Measurements from ENCODE around the gene NUP50. TPM values are rescaled to one million over a fixed set of nuclear protein-coding genes. Genes with fewer than 3 reads are reported as not detected.

NUP50 gene
- total RNA-seq, 1 donor from 2014 or later: 168 TPM

DNA sequence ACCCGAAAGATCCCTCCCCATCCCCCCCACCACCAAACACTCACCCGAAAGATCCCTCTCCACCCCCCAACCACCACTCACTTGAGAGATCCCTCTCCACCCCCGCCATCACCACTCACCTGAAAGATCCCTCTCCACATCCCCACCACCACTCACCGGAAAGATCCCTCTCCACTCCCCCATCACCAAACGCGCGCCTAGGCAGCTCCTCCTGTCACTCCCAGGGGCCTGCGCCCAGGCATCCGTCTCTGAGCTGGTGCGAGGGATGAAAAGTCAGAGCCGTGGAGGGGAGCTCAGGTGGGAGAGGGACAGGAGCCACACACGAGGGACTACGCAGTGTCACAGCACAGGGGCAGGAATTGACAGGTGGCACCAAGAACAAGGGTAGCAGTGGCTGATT, 65.5 kb downstream of the NUP50 start:
- Mint-ChIP-seq H3K4me1 (peaks cover 2% of the 10 kb centered on the region), H3K27ac (no peak overlapping the region), H3K4me3 (no peak overlapping the region), H3K9me3 (no peaks in the 10 kb centered on the region), H3K27me3 (no peaks in the 10 kb centered on the region), H3K36me3 (ENCODE audit: low read depth) (no peaks in the 10 kb centered on the region)
- intact Hi-C loops (cut with micrococcal nuclease): no loop called here
- no peak for DNase-seq

DNA sequence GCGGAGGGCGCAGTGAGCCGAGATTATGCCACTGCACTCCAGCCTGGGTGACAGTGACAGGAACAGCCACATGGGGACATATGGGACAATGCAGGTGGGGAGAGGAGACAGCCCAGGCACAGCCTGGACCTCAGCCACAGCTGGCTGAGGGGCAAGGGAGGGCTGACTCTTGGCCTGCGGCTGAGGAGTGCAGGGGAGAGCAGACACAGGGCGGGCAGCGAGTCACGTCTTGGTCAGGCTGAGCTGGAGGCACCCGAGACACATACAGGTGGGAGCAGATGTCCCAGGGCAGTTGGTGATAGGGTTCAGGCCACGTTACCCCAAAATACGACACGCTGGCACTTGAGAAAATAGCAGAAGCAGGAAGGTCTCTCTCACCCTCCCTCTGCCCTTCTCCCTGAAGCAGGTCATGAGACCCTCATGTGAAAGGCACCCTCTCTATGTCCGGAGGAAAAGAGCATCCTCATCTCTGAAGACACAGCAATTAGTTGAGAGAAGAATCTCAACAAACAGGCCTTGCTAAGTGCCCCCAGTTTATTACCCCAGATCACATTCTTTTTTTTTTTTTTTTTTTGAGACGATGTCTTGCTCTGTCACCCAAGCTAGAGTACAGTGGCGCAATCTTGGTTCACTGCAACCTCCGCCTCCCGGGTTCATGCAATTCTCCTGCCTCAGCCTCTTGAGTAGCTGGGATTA, 66.4 kb downstream of the NUP50 start:
- no peak for DNase-seq
- no peaks in the 10 kb centered on the region for H3K27me3 Mint-ChIP-seq
- H3K4me1 Mint-ChIP-seq: peaks cover 2% of the 10 kb centered on the region
- H3K27ac Mint-ChIP-seq: no peak overlapping the region
- intact Hi-C loops (cut with micrococcal nuclease): no loop called here
- H3K9me3 Mint-ChIP-seq: no peaks in the 10 kb centered on the region
- no peaks in the 10 kb centered on the region for H3K36me3 Mint-ChIP-seq (ENCODE audit: low read depth)
- no peak overlapping the region for H3K4me3 Mint-ChIP-seq

DNA sequence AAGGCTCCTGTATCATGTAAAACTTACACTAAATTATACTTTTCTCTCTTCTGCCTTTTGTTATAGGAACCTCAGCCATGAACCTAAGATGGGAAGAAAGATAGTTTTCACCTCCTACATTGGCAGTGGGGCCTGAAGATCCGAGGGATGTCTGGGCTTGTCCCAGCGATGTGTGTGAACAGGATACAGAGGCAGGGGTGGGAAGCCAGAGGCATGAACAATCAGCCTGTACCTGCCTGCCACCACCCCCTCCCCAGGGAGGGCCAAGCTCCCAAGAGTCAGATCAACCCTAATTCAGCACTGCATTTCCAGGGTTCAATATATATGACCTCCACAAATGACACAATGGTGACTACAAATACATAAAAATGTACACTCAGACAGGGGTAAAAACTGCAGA, 67.6 kb downstream of the NUP50 start:
- no peaks in the 10 kb centered on the region for H3K27me3 Mint-ChIP-seq
- peaks cover 2% of the 10 kb centered on the region for H3K4me1 Mint-ChIP-seq
- H3K36me3 Mint-ChIP-seq (ENCODE audit: low read depth): no peaks in the 10 kb centered on the region
- no peak for DNase-seq
- H3K9me3 Mint-ChIP-seq: no peaks in the 10 kb centered on the region
- intact Hi-C loops (cut with micrococcal nuclease): no loop called here
- H3K4me3 Mint-ChIP-seq: no peak overlapping the region
- H3K27ac Mint-ChIP-seq: no peak overlapping the region

DNA sequence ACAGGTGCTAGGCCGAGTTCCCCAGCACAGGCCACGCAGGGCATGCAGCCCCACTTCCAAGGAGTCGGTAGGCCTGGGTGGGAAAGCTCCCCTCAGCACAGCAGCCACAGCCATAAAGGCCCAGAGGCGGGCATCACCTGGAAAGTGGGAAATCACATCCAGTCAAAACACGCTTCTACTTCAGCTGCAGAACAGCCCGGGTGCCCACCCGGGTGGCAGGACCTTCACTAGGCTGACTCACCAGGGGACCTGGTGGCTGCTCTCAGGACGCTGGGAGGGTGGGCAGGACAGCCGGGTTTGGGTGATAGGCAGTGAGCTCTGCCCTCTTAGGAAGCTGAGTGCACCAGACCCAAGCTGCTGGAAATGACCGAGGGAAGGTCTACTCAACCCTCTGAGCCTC, 69.7 kb downstream of the NUP50 start:
- no peak overlapping the region for H3K27ac Mint-ChIP-seq
- DNase-seq: no peak
- no peaks in the 10 kb centered on the region for H3K27me3 Mint-ChIP-seq
- no peaks in the 10 kb centered on the region for H3K9me3 Mint-ChIP-seq
- peaks cover under 1% of the 10 kb centered on the region for H3K36me3 Mint-ChIP-seq (ENCODE audit: low read depth)
- H3K4me3 Mint-ChIP-seq: no peak overlapping the region
- intact Hi-C loops (cut with micrococcal nuclease): no loop called here
- H3K4me1 Mint-ChIP-seq: peaks cover 1% of the 10 kb centered on the region

DNA sequence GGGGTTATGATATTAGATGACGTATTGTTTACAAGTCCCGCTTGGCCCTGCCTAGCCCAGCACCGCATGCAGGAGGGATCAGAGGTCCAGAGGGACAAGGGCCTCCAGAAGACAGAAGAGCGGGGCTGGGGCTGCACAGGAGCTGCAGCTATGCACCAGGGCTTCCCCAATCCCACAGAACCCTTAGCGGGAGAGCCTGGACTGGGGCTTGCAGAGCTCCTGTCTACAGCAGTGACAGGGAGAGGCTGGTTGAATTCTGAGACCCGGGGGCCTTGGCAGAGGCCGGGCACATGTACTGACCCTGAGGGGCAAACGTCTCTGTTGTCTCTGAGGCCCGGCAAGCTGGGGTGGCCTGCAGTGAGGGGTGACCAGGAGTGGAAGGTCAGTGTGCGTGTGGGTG, 70.1 kb downstream of the NUP50 start:
- H3K27ac Mint-ChIP-seq: no peak overlapping the region
- H3K27me3 Mint-ChIP-seq: no peaks in the 10 kb centered on the region
- peaks cover 3% of the 10 kb centered on the region for H3K36me3 Mint-ChIP-seq (ENCODE audit: low read depth)
- H3K4me3 Mint-ChIP-seq: no peak overlapping the region
- DNase-seq: no peak
- intact Hi-C loops (cut with micrococcal nuclease): no loop called here
- no peaks in the 10 kb centered on the region for H3K9me3 Mint-ChIP-seq
- peaks cover under 1% of the 10 kb centered on the region for H3K4me1 Mint-ChIP-seq

DNA sequence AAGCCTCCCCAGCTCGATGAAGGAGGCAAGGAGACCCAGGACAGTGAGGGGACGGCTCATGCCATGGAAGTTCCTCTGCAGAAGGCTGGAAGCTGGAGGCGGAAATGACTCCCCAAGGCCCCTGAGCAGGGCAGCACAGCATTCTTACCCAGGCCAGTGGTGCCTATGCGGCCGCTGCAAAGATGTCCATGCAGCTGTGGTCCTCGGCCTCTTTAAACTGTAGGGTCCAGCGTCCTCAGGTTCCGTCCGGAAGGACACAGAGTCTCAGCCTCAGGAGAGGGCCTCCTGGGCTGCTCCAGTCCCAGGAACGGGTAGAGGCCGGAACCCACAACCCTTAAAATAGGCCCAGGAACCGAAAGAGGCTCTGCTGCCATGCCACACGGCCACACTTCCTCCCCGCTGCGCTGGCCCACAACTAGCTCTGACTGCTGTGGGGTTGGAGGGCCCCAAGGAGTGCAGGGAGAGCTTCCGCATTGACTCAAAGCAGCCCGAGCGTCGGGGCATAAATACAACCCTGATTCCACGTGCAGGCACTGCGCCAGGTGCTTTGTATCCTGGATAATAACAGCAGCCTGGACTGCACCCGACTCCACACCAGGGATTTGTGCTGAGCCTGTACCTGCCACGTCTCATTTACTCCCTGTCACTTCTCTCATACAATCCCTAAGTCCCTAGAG, 71.5 kb downstream of the NUP50 start:
- Mint-ChIP-seq H3K27ac (no peak overlapping the region), H3K36me3 (ENCODE audit: low read depth) (peaks cover 3% of the 10 kb centered on the region), H3K4me3 (no peak overlapping the region), H3K4me1 (peaks cover 4% of the 10 kb centered on the region), H3K27me3 (no peaks in the 10 kb centered on the region), H3K9me3 (no peaks in the 10 kb centered on the region)
- intact Hi-C loops (cut with micrococcal nuclease): no loop called here
- peak; percentile 59 for DNase-seq

DNA sequence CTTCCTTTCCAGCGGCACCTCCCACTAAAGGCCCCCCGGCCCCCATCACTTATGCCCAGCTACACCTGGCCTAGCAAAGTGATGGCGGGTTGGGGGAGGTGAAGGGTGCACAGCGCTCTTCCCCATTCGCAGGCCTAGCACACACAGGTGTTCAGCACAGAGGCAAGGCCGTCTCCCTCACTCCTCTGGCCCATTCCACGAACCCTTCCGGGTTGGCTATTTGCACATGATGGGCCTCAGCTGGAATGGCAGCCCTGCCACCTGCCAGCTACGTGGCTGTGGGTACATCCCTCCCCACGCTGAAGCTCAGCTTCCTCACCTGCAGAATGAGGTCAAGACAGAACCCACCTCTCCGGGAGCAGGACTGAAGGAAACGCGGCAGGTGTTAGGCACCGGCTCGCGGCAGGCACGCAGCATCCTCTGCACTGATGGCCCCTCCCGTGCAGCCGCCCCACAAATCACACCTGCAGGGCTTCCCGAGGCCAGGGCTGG, 72.2 kb downstream of the NUP50 start:
- Mint-ChIP-seq H3K27ac (no peak overlapping the region), H3K9me3 (no peaks in the 10 kb centered on the region), H3K4me1 (peaks cover 4% of the 10 kb centered on the region), H3K4me3 (no peak overlapping the region), H3K27me3 (no peaks in the 10 kb centered on the region), H3K36me3 (ENCODE audit: low read depth) (peaks cover 3% of the 10 kb centered on the region)
- intact Hi-C loops (cut with micrococcal nuclease): no loop called here
- DNase-seq: no peak

DNA sequence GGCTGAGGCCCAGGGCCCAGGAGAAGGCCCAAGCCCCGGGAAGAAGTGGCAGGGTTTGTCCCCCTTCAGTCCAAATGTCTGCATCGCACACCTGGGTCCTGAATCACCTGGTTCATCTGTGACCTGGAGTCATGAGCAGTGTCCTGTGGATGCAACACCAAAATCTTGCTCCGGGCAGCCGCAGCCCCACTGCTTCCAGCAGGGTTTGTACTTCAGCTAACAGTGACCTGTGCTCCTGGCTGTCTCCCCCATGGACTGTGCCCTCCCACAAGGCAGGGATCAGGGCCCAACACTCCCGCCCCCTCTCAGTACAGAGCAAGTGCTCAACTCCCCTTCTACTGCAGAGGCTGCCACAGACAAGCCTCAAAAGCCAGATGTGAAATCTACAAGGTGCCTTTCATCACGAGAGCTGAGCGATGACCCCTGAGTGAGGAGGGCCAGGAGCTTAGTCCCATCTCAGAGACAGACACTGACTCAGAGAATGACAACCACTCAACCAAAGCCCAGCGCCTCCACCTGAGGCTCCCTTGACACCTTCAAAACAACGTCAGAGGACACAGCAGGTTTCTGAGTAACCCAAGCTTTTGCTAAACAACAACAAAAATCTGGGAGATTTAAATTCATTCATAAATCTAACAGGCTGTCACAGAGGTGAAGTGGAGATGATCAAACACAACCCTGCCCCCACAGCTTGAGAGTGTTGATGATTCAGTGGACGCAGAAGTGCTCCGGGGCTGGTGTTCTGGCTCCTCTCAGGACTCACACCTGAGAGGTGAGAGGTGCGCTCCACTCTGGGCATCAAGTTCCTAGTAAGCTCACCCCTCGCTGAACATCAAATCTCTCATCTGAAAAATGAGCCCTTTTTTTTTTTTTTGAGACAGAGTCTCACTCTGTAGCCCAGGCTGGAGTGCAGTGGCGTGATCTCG, 73.6 kb downstream of the NUP50 start:
- intact Hi-C loops (cut with micrococcal nuclease): no loop called here
- Mint-ChIP-seq H3K9me3 (no peaks in the 10 kb centered on the region), H3K27me3 (no peaks in the 10 kb centered on the region), H3K4me1 (peaks cover 10% of the 10 kb centered on the region), H3K4me3 (no peak overlapping the region), H3K36me3 (ENCODE audit: low read depth) (peaks cover 3% of the 10 kb centered on the region), H3K27ac (no peak overlapping the region)
- DNase-seq: no peak

Other genes starting within 250 kb of the NUP50 start
- gene PHF21B, start 153.9 kb upstream of the NUP50 start, total RNA-seq: 0.07 TPM in 2 replicates
- gene KIAA0930, start 77.0 kb downstream of the NUP50 start, total RNA-seq: 45.3 and 45.6 TPM in 2 replicates
- gene UPK3A, start 121.0 kb downstream of the NUP50 start, total RNA-seq: not detected in 2 replicates
- gene FAM118A, start 146.0 kb downstream of the NUP50 start, total RNA-seq: 32.0 and 32.5 TPM in 2 replicates
- gene SMC1B, start 249.7 kb downstream of the NUP50 start, total RNA-seq: 0.56 and 0.59 TPM in 2 replicates
- 12.4 and 13.5 TPM in 2 replicates for gene RIBC2, start 249.8 kb downstream of the NUP50 start, total RNA-seq